HepG2 (cell line): ENCODE results near the gene NTRK2. TPM values are rescaled to one million over a fixed set of nuclear protein-coding genes. Genes with fewer than 3 reads are reported as not detected.

ENCODE experiments used
- DMTF1 ChIP-seq: sonication (generic); formaldehyde crosslinking; IDR thresholded peaks from 2 replicates; pipeline ENCODE4 v1.4.0; 2020; ENCODE audit warnings: mild to moderate bottlenecking, missing genetic modification reagents
- DR1 ChIP-seq: sonication (generic); formaldehyde crosslinking; IDR thresholded peaks from 2 replicates; pipeline ENCODE4 v1.8.0; 2021; ENCODE audit warnings: mild to moderate bottlenecking, missing genetic modification reagents, inconsistent platforms
- EP300 ChIP-seq, 3 experiments: sonication (generic) in 1 of 3; formaldehyde crosslinking in 1 of 3; IDR thresholded peaks; 2 replicates each; pipeline versions ENCODE4 v1.5.1 to v1.6.1; 2011 to 2020; ENCODE audit warnings: low read depth in 2 of 3, low read length in 2 of 3, borderline replicate concordance in 1 of 3, improper control_type of control experiment in 1 of 3, mild to moderate bottlenecking in 1 of 3, missing genetic modification reagents in 1 of 3, moderate library complexity in 1 of 3
- PAXIP1 ChIP-seq: sonication (generic); formaldehyde crosslinking; conservative IDR thresholded peaks from 2 replicates; pipeline ENCODE4 v1.4.0; 2020; ENCODE audit warnings: mild to moderate bottlenecking, missing genetic modification reagents, moderate library complexity
- SAP130 ChIP-seq: IDR thresholded peaks from 2 replicates; pipeline ENCODE4 v1.6.1; 2016; ENCODE audit warnings: low read depth
- SIX4 ChIP-seq: sonication (generic); formaldehyde crosslinking; IDR thresholded peaks from 2 replicates; pipeline ENCODE4 v1.4.0; 2020; ENCODE audit warnings: missing genetic modification reagents
- TGIF2 ChIP-seq: IDR thresholded peaks from 2 replicates; pipeline ENCODE4 v1.6.1; 2016; ENCODE audit warnings: control low read depth, missing compliant biosample characterization
- ZKSCAN8 ChIP-seq: IDR thresholded peaks from 2 replicates; pipeline ENCODE4 v1.6.1; 2016; ENCODE audit warnings: borderline replicate concordance, missing genetic modification reagents, missing compliant biosample characterization
- ZNF792 ChIP-seq: IDR thresholded peaks from 2 replicates; pipeline ENCODE4 v1.6.1; 2016
- polyA plus RNA-seq, 8 experiments: library from polyadenylated mRNA; depleted of rRNA in 3 of 8; stranded (reverse) in 7 of 8; unstranded in 1 of 8; fragments of >200 nt; fragmentation: Illumina TruSeq in 4 of 8; extraction: Trizol in 4 of 8; gene quantifications; 2 replicates each; pipeline versions ENCODE4 v1.2.1 to v1.2.3, GENCODE V29; 2011 to 2016; ENCODE audit warnings: low read depth in 4 of 8, missing spikeins in 1 of 8, mixed read lengths in 1 of 8; ENCODE audit not compliant: insufficient read depth in 1 of 8
- total RNA-seq, 5 experiments: library from RNA; depleted of rRNA; stranded (reverse); fragments of >200 nt; fragmentation: Illumina TruSeq; extraction: Trizol; gene quantifications; 2 replicates each; pipeline ENCODE4 v1.2.3, GENCODE V29; 2016; ENCODE audit warnings: low read depth in 1 of 5

The NTRK2 gene
- total and polyA plus RNA-seq, 2 of the 13 experiments (the other 11 are each of a cell fraction or from before 2014, with no cell fraction given), result not detected

- TF ChIP-seq PAXIP1 (CRISPR knock-in tag), result no peak
- no peak for TF ChIP-seq ZNF792 (CRISPR knock-in tag)
- no peak for TF ChIP-seq TGIF2
- no peak for TF ChIP-seq SIX4 (CRISPR knock-in tag)
- TF ChIP-seq DMTF1 (CRISPR knock-in tag), result no peak
- TF ChIP-seq DR1 (CRISPR knock-in tag), result no peak
- TF ChIP-seq SAP130 (CRISPR knock-in tag), result no peak
- no peak for TF ChIP-seq ZKSCAN8 (CRISPR knock-in tag)
- no peak for TF ChIP-seq EP300 (IDR thresholded peaks at IDR 0.05; ENCODE audit: low read depth in 2 of 2, low read length in 2 of 2)
- no peak for TF ChIP-seq EP300 (CRISPR knock-in tag; IDR thresholded peaks at IDR 0.05; ENCODE audit: borderline replicate concordance)
Measured at GRCh38 chr9:84671586-84672521, 2.3 kb downstream of the NTRK2 start (continued).
